ENCODE data around the gene ABLIM1.

ABLIM1 gene

DNA sequence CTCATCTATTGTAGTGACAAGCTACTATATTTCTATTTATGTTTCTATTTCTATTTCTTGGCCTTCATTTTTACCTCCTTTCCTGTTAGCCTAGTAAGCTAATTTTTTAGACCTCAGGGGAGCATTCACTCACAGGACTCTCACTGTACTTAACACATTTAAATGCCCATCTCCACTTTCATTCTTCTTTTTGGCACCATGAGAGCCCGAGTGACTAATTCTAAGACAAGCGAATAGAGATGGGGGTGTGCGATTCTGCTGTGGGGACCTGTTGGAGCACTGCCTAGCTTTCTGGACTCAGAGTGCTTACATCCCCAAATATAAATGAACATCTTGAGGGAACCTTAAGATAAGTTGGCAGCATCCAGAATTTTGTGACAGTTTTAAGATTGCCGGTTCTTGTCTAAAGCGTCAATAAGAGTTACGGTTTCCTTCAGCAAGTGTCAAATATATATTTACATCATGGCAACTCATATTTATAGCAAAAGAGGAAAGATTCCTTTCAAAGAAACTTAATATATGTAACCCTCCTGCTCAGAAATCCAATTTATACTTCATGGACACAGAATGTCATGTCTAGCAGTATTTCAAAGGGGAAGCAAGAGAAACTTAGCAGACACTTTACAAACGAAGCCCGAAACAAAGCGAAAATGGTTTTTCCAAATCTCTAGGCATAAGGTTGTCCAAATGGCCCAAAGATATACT lies 199.7 kb downstream of the ABLIM1 start:
- no peak for DNase-seq (ENCODE audit: low spot score)

DNA sequence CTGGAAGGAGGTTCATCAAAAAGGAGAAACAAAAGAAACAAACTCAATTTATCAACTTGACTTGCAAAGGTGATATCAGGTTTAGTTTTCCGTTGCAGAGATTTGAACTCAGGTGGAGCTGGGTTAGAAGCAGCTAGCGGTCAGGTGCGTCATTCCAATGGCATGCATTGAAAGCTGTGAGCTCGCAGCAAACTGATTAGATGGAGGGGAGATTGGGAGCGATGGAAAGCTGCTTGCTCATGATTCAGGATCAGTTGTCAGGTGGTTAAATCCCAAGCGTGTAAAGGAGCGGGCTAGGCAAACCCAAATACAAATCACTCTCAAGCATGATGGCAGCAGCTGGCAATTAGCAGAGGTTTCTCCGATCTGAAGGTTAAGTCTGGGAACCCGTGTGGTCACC lies 204.5 kb downstream of the ABLIM1 start:
- no peak for DNase-seq (ENCODE audit: low spot score)

DNA sequence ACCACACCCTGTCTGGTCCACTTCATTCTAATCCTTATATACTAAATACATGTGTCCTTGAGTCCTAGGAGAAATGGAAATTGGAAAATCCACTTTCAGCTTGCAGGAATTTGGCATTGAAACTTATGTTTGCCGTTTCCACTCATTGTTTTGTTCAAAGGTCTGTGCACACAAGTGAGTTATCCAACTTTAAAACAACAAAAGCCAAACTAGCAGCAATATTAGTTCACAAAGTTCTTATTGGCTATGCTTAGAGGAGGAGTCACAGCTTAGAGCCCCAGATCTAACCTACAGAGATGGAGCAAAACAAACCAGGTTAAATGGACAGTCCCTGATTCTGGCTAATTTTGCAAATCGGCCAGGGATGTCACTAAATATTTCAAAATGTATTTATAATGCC lies 209.2 kb downstream of the ABLIM1 start:
- no peak for DNase-seq (ENCODE audit: low spot score)

DNA sequence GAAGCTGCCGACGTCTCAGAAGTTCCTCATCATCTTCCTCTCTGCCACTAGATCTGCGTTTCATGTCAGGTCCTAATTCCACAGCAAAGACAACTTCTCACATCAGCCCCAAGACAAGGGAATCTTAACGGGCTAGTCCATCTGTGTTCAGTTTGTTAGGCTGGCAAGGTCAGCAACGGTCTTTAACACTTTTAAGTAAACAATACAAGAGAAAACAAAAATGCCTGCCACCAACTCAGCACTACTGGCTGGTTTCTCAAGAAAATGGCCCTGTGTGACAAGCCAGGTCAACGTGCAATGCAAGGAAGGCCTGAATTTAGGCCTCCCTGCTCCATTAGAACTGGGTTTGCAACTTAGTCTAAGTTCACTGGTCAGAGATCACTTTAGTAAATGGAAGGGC lies 212.7 kb downstream of the ABLIM1 start:
- DNase-seq (ENCODE audit: low spot score) = no peak

DNA sequence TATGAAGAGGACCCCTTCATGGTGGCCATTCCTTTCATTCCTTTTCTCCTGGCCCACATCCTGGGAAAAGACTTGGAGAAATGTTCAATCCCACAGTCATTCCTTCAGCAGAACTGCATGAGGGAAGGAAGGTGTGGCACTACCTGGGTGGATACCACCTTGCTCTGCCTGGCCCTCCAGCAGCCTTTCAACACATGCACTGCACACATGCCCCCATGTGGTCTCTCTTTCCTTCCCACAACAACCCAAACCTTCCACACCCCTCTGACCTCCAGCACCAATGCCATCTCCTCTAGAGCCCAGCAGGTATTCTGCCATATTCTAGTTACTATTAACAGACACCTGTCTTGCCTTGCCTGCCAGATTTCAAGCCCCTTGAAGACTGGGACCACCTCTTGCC lies 213.3 kb downstream of the ABLIM1 start:
- DNase-seq (ENCODE audit: low spot score) = no peak

DNA sequence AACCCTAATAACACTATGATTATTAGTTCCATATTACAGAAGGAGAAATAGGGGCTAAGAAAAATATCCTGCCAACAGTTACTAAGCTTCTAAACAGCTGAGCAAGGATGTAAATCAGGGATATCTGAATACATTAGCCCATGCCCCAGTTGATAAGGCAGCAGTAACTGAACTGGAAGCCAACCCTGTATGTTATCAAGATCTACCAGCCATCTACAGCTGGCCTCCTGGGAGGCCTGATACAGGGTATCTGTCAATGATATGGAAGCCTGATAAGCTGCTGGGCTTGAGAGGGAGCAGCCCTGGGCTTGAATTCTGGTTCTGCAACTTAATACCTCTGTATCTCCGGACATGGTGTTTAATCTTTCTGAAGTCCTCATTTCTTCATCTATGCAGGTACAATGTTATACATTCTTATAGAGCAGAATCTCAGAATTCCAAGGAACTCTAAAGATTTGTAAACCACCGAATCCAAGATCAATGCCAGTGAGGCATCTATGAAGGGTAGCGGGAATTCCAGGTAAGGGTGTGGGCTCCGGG lies 215.9 kb downstream of the ABLIM1 start:
- DNase-seq (ENCODE audit: low spot score) = no peak

DNA sequence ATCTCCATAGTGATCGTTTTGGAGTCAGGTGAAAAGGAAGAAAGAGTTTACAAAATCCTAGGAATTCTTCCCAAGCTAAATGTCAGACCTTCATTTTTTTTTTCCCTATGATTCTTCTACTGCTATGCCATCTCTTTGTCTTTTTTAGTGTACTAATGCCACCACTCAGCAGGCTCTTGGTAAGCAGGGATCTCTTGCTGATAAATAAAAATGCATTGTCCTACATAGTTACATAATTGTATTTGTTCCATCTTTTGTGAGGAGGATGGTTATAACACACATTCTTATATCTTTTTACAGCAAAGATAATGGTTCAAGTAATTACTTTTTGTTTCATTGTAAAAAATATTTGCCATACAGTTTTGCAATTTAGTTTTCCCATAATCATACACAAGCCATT lies 217.0 kb downstream of the ABLIM1 start:
- DNase-seq (ENCODE audit: low spot score) = no peak

DNA sequence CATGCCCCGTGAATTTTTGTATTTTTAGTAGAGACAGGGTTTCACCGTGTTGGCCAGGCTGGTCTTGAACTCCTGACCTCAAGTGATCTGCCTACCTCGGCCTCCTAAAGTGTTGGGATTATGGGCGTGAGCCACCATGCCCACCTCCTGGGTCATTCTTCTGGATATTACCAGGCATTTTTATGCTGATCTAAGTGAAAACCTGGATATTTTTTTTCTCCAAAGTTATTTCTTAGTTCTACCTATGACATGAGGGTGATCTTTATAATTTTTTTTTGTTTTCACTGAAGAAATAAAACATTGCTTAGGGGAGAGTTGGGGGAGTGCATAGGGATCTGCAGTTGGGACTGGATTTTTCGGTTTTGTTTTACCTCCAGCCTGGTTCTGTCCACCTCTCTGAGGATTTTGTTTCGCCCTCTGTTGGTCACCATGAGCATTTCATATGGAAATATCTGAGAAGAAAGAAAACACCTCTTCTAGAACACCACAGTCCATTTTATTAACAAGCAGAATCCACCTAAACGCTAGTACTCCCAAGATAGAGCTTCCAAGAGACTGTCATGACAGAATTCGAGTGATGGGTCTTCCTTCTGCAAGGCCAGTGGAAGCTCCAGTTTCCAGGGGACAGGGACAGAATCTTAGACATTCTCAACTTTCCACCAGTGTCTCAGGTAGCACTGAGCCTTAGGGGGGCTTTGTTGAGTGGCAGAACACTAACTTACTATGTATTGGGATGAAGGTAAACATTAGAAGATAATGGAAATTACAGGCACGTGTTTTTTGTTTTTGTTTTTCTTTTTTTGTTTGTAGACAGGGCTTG lies 220.4 kb downstream of the ABLIM1 start:
- DNase-seq (ENCODE audit: low spot score) = peak; percentile 9

DNA sequence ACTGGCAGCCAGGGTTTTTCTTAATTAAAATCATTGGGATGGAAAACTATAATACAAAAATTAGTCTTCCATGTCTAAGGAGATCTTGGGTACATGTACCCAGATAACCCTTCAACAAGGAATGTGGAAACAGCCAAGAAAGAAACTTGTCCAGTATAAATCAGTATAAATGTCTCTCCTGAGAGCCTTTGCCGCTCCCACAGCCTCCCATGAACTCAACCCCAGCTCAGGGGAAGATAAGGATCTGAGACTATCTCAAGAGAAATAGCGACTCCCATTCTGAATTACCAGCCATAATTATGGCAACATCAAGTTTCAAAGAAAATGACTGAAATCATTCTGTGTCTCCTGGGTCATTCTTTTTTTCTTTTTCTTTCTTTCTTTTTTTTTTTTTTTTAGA lies 221.1 kb downstream of the ABLIM1 start:
- DNase-seq (ENCODE audit: low spot score) = no peak

DNA sequence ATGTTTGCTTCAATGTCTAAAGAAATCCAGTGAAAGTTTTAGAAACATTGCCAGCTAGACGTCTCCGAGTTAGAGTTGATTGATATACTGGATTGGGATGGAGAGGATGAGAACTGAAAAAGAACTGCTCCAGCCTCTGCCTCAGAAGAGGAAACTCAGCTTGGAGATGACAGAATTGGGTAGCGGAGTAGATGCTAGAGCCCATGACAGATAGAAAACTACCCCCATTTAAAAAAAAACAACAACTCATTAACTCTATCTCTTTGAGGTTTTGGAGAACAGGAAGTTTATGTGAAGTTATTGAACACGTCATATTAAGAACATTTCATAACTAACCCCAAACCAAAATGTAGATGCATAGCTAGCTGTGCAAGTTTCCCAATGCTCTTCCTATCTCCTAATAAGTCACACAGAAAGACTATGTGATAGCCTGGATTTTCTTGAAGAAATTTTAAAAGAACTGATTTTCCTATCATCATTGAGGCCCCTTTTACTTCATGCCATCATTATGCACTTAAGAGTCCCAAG lies 225.4 kb downstream of the ABLIM1 start:
- DNase-seq (ENCODE audit: low spot score) = no peak

DNA sequence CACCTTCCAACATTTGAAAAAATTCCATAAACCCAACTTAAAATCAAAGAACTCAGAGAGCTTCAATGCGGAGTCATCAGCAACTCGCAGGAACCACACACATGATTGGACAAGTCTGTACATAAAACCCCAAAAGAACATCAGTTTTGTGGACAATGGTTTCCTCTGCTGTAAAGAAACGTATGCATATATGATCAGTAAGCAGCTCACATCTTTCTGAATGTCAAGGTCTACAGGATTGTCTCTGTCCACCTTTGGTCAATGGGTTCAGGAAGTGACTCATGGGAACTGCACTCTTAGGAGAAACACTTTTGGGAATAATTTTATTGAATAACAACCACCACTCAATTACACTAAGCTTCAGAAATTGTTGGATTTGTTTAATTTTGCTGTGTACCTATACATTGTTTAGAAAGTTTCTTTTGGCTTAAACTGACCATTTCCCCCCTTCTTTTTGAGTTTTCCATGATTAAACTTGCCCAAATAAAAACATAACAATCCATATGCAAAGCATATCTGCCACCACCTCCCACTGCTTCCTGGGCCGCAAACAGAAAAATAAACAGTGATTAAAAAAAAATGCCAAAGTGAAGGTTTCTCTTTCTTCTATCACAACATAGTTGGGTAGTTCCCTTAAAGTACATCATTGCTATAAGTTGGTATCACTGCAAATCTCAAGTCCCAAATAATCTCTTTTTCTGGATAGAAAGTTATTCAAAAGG lies 226.5 kb downstream of the ABLIM1 start:
- no peak for DNase-seq (ENCODE audit: low spot score)

DNA sequence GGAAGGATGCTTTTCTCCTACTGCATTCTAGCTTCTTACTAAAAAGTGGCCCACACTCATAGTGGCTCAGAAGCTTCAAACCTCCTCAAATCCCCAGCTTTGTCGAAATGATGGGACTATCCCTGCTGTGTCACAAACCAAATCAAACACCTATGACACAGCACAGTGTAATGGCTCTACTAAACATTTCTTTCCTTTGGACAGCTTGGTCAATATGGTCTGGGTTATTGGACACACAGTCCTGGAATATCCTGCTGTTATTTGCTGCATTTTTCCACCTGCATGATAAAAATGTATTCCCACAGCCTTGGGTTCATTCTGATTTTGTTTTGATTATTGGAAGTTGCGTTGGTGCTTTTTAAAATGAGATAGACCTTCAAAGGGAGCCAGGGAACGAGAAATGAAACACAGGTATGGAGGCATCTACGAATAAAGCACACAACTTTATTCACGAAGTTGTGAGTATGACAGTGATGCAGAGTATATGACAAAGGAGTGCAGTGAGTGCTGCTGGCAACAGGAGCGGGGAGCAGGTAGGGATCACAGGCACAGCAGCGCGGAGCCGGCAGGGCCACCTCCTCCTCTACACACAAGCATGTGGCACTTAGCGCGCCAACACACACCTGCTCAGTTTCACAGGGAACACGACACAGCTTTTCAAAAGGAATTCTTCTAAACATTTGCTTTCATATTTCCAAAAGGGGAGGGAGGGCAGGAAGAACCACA lies 227.2 kb downstream of the ABLIM1 start:
- no peak for DNase-seq (ENCODE audit: low spot score)

DNA sequence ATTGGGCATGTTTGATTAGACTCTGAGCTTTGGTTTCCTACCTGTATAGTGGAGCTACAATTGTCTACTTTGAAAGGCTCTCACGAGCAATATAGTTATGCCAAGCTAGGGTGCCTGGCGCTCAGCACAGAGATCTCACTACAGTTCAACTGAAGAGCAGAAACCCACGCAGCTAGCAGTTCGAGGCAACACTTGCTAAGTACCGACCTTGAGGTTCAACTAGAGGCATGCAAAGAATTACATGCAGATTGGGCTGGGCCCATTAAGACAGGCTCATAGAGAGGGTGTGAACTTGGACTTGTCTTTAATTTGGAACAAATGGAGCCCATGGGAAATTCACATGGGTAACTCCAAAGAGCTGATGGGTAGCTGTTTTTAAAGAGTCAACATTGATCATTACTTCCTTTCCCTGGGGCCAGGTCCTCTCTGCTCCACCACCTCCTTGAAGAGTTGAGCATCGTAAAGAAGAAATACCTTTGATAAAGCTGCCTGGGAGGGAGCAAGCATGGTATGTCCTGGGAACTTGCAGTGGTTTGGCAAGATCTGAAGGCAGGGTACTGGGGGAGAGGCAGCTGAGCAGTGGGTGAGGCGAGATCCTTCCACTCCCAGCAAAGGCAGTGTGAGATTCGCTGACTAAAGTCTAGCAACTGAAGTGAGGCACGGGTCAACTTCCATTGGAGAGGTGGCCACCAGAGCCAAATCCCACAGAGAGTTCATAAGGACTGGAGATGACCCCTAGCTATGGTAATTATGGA lies 228.3 kb downstream of the ABLIM1 start:
- DNase-seq (ENCODE audit: low spot score) = no peak

DNA sequence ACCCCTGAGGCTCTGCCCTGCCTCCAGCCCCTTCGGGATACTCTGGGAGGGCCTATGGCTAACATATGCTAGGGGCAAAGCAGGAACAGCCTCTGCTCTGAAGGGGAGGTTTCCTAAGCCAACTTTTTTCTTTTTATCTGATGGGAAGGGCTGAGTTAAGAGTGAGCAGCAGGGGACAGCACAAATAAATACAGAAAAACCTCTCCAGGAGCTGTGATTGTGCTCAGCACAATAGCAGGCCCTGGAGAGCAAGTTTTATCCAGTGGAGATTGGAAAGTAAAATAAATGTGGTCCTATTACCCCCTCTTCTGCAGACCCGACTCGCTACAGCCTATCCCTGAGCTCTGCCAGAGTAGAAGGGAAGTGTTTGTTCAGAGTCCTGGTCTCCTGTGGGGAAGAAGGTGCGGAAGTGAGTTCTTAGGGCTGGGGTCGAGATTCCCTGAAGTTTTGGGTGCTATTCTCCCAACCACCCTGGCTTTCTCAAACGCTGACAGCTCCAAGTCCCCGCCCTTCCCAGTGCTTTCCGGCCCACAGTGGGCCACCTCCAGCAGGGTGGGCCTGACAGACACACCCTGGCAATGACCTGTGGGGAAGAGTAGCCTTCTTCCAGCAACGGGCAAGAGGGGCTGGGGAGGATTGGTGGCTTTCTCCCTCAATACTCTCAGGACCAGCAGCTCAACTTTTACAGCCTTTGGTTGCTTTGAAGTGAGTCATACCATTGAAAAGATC lies 230.8 kb downstream of the ABLIM1 start:
- peak; percentile 49 for DNase-seq (ENCODE audit: low spot score)

DNA sequence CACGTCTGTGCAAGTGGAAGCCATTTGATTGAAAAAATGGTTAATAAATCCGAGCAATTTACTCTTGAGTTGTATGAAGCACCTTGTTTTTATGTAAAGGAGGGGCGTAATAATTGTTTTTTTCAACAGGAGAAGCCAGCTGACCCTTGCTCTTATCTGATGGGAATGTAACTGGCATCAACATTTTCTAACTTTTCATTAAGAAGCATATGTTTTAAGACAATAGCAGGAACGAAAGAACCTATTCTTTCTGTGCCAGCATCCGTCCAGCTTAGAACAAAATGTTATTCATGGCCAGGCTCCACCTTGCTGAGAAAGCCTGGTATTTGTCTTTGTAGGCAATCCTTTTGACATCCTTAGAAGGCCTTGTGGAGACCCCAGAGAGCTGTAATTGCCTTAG lies 231.6 kb downstream of the ABLIM1 start:
- DNase-seq (ENCODE audit: low spot score) = no peak

DNA sequence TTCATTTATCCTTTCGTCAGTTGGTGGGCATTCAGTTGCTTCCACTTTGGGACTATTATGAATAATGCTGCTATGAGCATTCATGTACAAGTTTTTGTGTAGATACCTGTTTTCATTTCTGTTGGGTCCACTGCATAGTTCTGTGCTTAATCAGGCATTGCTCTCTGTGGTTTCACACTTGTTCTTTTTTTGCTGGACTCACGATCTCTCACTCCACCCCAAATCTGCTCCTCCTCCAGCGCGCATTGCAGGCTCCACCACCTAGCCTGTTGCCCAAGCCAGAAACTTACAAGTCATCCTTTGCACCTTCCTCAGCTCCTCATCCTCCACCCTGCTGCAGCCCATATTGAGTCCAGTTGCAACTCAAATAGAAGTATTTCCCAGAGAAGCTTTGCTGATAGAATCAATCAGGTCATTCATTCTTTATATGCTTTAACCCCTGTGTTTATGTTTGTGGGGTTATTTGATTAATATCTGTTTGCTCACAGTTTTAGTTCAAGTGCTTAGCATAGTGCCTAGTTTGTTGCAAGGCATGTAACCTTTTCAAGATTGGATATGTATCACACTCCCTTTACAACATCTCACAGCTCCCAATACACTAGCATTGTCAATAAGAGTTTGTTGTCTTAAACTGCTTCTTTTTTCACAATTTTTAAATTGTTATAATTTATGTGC lies 237.1 kb downstream of the ABLIM1 start:
- peak; percentile 41 for DNase-seq (ENCODE audit: low spot score)

DNA sequence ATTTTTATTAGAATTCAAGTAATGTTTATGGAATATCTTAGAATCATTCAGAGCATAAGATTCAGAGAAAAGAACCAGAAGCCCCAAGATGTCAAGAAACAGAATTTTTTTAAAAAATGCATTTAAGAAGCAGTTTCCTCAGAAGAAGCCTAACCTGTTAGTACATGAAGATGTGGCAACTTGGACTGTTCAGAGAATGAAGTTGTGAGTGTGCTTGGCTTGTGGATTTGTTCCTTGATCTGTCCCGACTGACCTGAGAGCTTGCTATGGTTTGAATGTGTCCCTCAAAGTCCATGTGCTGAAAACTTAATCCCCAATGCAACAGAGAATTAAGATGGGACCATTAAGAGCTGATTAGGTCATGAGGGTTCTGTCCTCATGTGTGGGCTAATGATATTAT lies 240.0 kb downstream of the ABLIM1 start:
- DNase-seq (ENCODE audit: low spot score) = no peak

DNA sequence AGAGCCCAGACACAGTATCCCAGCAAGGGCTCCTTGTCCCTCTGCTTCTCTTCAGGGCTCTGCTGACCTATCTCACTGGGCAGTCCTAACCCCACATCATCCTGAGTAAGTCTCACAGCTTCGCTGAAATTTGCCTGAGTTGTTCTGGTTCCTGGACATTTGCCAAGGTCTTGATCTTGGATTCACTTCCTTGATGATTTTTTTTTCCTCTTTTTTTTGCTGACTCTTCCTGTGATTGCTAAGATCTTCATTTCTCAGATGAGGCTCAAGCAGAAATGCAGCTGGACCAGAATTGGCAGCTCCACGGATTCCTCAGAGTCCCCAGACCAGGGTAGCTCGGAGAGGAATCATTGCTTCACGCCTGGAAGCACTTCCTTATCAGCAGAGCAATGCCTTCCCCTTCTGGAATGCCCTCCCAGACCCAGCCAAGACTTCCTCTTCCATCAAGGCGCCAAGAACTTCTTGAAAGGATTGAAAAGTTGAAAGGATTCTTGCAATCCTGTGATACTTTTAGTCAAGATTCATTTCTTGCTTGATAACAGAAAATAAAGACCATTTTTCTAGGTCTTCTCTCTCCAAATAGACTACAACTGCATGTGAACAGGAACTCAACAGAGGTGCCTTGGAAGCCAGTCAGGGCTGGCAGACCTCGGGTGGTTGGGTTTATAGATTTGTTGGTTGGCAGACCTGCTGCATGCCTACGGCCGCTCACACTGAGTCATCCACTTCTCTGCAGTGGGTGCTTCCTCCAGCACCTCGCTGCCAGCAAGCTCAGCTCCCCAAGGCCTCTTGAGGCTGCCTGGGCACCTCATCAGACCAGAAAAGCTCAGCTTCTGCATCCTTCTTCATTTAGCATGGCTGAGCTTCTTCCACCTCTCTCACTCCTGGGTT lies 244.9 kb downstream of the ABLIM1 start:
- DNase-seq (ENCODE audit: low spot score) = no peak

DNA sequence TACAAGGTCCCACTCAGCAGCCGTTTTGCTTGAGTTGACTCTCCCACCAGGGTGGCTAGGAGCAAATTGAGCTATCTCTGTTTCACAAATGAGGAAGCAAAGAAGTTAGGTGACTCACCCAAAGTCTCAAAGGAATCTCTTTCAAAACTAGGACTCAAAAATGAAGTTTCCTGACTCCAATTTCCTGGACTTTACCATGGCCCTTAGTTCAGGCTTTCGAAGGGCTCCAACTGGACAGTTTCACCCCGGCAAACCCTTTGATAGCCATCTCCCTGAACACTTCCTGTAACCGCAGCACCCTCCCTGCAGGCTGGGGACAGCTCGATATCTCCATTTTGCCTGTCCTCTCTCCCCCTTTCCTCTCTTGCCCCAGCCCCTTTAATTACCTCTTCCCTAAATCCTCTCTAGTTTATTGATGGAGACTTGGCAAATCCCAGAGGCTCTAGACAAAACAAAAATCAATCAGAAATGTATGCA lies 249.1 kb downstream of the ABLIM1 start:
- DNase-seq (ENCODE audit: low spot score) = no peak
